ENCODE data around the gene GSTA1.

GSTA1 gene

GRCh38 chr6:52741872-52742271, 61.7 kb downstream of the GSTA1 start:
- TF ChIP-seq ZFX (IDR thresholded peaks at IDR 0.05) (no peak), CTCF (conservative IDR thresholded peaks at IDR 0.05) (no peak)
- no peak overlapping the region for H3K27ac ChIP-seq
